Body of pancreas (tissue), 4 donors: Measurements from ENCODE around the gene ETV5.

Source experiments
- POLR2A ChIP-seq, 3 donors: fragments of 450-650 bp; IDR thresholded peaks; one replicate each; pipeline ENCODE4 v1.6.1; 2016; ENCODE audit warnings: antibody characterized with exemption in 3 of 3, mild to moderate bottlenecking in 2 of 3
- TF ChIP-seq, protein P1 (sequence below), 7 experiments: fragments of 450-650 bp in 4 of 7; fragments of 200-600 bp in 3 of 7; sonication (generic) in 3 of 7; IDR thresholded peaks; one replicate each; pipeline ENCODE4 v1.5.1; 2016 to 2019; ENCODE audit warnings: antibody characterized with exemption in 7 of 7

DNA sequence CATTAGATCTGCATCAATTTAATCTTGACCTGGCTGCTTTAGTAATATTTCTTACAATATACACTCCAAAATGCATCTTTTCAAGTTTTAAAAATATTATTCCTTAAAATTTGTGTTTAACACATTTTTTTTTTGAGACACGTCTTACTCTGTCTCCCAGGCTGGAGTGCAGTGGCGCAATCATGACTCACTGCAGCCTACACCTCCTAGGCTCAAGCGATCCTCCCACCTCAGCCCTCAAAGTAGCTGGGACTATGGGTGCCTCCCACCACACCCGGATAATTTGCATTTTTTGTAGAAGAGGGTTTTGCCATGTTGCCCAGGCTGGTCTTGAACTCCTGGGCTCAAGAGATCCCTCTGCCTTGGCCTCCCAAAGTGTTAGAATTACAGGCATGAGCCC lies 73.6 kb downstream of the ETV5 start:
- no peak for TF ChIP-seq POLR2A (IDR thresholded peaks at IDR 0.05)
- TF ChIP-seq, protein P1, sequence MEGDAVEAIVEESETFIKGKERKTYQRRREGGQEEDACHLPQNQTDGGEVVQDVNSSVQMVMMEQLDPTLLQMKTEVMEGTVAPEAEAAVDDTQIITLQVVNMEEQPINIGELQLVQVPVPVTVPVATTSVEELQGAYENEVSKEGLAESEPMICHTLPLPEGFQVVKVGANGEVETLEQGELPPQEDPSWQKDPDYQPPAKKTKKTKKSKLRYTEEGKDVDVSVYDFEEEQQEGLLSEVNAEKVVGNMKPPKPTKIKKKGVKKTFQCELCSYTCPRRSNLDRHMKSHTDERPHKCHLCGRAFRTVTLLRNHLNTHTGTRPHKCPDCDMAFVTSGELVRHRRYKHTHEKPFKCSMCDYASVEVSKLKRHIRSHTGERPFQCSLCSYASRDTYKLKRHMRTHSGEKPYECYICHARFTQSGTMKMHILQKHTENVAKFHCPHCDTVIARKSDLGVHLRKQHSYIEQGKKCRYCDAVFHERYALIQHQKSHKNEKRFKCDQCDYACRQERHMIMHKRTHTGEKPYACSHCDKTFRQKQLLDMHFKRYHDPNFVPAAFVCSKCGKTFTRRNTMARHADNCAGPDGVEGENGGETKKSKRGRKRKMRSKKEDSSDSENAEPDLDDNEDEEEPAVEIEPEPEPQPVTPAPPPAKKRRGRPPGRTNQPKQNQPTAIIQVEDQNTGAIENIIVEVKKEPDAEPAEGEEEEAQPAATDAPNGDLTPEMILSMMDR (IDR thresholded peaks at IDR 0.05) = no peak
